ENCODE measurements around the gene NAV2.

- TF ChIP-seq CTCF (conservative IDR thresholded peaks at IDR 0.05): no peak
- TF ChIP-seq EZH2 (IDR thresholded peaks at IDR 0.05; ENCODE audit: low read depth): no peak
Measured at GRCh38 chr11:19853016-19853415, 140.4 kb downstream of the NAV2 start.

All from PC-9 (cell line).